GM12875 (cell line): ENCODE results near the gene ARF3.

ENCODE experiments used
- H3K4me3 ChIP-seq: one replicate; pipeline ENCODE4 v1.5.1; 2011; ENCODE audit warnings: low read depth, low read length, control low read depth
- TF ChIP-seq, protein P1 (sequence below): IDR thresholded peaks from 2 replicates; pipeline ENCODE4 v1.5.1; 2011; ENCODE audit warnings: low read depth, mild to moderate bottlenecking, control low read depth, inconsistent platforms, low read length, moderate library complexity, borderline replicate concordance; ENCODE audit not compliant: insufficient read depth

The ARF3 gene

DNA sequence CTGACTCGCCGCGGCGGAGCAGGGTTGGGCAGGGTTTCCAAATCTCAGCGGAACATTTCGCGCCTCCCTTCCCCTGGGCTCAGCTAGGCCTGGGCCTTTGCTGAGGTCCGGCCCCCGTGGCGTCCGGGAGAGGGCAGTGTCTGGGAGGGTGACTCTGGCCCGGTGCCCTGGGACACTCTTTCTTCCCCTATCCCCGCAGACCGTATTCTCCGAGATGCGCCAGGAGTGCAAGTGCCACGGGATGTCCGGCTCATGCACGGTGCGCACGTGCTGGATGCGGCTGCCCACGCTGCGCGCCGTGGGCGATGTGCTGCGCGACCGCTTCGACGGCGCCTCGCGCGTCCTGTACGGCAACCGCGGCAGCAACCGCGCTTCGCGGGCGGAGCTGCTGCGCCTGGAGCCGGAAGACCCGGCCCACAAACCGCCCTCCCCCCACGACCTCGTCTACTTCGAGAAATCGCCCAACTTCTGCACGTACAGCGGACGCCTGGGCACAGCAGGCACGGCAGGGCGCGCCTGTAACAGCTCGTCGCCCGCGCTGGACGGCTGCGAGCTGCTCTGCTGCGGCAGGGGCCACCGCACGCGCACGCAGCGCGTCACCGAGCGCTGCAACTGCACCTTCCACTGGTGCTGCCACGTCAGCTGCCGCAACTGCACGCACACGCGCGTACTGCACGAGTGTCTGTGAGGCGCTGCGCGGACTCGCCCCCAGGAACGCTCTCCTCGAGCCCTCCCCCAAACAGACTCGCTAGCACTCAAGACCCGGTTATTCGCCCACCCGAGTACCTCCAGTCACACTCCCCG, 23.9 kb upstream of the ARF3 start:
- TF ChIP-seq, protein P1, sequence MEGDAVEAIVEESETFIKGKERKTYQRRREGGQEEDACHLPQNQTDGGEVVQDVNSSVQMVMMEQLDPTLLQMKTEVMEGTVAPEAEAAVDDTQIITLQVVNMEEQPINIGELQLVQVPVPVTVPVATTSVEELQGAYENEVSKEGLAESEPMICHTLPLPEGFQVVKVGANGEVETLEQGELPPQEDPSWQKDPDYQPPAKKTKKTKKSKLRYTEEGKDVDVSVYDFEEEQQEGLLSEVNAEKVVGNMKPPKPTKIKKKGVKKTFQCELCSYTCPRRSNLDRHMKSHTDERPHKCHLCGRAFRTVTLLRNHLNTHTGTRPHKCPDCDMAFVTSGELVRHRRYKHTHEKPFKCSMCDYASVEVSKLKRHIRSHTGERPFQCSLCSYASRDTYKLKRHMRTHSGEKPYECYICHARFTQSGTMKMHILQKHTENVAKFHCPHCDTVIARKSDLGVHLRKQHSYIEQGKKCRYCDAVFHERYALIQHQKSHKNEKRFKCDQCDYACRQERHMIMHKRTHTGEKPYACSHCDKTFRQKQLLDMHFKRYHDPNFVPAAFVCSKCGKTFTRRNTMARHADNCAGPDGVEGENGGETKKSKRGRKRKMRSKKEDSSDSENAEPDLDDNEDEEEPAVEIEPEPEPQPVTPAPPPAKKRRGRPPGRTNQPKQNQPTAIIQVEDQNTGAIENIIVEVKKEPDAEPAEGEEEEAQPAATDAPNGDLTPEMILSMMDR, result no peak
- peak overlapping the region; percentile 22 for H3K4me3 ChIP-seq

DNA sequence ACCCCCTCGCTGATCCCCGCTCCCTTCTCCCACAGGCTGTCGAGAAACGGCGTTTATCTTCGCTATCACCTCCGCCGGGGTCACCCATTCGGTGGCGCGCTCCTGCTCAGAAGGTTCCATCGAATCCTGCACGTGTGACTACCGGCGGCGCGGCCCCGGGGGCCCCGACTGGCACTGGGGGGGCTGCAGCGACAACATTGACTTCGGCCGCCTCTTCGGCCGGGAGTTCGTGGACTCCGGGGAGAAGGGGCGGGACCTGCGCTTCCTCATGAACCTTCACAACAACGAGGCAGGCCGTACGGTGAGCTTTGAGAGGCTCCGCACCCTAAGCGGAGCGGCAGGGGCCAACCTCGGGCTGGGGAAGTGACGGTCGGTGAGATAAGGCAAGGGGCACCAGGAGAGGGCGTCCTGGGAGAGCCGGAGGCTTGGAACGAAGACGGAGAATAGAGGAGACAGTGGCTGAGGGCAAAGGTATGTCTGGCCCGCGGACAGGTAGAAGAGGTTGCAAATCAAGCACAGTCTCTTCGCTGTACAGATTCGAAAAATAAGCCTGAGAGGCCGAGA, 23.2 kb upstream of the ARF3 start:
- TF ChIP-seq, protein P1, result no peak
- H3K4me3 ChIP-seq, result peak overlapping the region; percentile 49

GRCh38 chr12:48979602-48980388, 22.5 kb upstream of the ARF3 start:
- H3K4me3 ChIP-seq, result peak overlapping the region; percentile 49
- TF ChIP-seq, protein P1, result no peak

DNA sequence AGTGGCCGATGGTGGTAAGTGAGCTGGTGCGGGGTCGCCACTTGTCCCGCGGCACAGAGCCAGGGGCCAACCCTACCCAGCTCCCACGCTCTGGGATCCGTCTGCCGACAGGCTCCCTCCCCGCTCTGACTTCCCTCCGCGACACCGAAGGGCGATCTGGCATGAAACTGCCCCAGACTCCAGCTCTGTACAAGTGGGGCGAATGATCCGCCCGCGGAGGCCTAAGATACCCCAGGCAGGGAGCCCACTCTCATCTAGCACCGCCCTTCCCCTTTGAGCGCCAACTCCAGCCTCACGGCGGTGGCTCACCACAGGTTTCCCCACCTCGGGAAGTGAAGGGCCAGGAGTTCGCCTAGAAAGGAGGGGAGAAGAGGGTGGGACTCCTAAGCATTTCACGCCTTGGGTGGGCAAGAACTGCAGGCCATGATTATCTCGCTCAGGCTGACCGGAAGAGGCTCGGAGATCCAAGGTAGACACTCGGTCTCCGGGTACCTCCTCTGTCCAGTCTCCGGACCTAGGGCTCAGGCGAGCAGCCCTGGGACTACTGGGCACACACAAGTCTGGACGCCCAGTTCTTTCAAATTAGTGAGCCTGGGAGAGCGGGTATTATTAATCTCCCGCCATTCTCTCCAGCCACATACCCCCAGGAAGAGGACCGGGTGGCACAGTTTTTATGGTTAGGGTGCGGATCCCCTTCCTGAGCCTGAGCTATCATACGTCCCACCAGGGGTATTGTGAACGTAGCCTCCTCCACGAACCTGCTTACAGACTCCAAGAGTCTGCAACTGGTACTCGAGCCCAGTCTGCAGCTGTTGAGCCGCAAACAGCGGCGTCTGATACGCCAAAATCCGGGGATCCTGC, 21.7 kb upstream of the ARF3 start:
- TF ChIP-seq, protein P1, result no peak
- H3K4me3 ChIP-seq, result peak overlapping the region; percentile 49

DNA sequence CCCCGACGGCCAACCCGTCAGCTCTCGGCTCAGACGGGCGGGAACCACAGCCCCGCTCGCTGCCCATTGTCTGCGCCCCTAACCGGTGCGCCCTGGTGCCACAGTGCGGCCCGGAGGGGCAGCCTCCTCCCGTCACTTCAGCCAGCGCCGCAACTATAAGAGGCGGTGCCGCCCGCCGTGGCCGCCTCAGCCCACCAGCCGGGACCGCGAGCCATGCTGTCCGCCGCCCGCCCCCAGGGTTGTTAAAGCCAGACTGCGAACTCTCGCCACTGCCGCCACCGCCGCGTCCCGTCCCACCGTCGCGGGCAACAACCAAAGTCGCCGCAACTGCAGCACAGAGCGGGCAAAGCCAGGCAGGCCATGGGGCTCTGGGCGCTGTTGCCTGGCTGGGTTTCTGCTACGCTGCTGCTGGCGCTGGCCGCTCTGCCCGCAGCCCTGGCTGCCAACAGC, 21.0 kb upstream of the ARF3 start, which contains the start of gene WNT1:
Gene WNT1 (plus strand): TSS at position 32 of the 450 bp plus-strand sequence. CDS start 329 bp downstream, at position 361.
- H3K4me3 ChIP-seq, result peak within 1 kb of the TSS; percentile 49
- TF ChIP-seq, protein P1, result no peak
